ENCODE data around the gene SOWAHA. TPM values are rescaled to one million over a fixed set of nuclear protein-coding genes. Genes with fewer than 3 reads are reported as not detected.

SOWAHA gene
- polyA plus RNA-seq, 2 of the 4 experiments (the other 2 are of a cell fraction): 0.06 to 0.10 TPM

DNA sequence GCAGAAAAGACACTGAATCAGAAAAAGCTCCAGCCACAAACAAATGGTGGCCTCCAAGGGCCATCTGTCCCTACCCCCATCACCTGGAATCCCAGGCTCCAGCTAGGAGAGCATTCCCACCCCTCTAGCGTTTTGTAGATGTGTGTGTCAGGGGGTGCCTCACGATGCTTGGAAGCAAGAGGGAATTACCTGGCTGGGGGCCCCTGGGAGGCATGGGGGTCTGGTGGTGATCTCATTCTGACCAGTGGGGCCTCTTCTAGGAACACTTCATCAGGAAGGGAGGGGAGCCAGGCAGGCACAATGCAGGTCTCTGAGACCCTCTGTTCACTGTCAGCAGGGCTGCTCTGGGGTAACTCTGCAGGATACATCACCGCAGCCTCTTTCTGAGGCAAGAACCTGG is 11.3 kb downstream of the SOWAHA start:
- CTCF ChIA-PET: interaction anchor here (0.6 to 7.8 kb wide), 11 partner anchors 9 to 463 kb away, joined by 3 to 64 read pairs (median 6); partner anchors contain the start of genes CCNI2, GDF9 and UQCRQ
- Histone ChIP-seq H3K9me3 (no peaks in the 10 kb centered on the region), H3K4me3 (no peak overlapping the region), H3K27ac (no peak overlapping the region), H3K4me2 (no peak overlapping the region), H3K4me1 (peaks cover 4% of the 10 kb centered on the region; the same call in 1 of the 3 replicates)
- no peak for DNase-seq (ENCODE audit: low read depth in 1 of 2, low spot score in 1 of 2)
- WGBS (ENCODE audit: missing lambda C conversion rate): 89% methylated on average over 3 of the region's 3 CpGs
- no peak for TF ChIP-seq MYC (IDR thresholded peaks at IDR 0.05; ENCODE audit: borderline replicate concordance, low read length)
- TF ChIP-seq NFE2L2 (conservative IDR thresholded peaks at IDR 0.05; ENCODE audit: low read length): no peak
- TF ChIP-seq EHF (CRISPR knock-in tag; IDR thresholded peaks at IDR 0.05): no peak
- TF ChIP-seq, protein P1, sequence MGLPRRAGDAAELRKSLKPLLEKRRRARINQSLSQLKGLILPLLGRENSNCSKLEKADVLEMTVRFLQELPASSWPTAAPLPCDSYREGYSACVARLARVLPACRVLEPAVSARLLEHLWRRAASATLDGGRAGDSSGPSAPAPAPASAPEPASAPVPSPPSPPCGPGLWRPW (IDR thresholded peaks at IDR 0.05): no peak
- no peak for TF ChIP-seq TP53 (CRISPR knock-in tag; IDR thresholded peaks at IDR 0.05)
- TF ChIP-seq, protein P2, sequence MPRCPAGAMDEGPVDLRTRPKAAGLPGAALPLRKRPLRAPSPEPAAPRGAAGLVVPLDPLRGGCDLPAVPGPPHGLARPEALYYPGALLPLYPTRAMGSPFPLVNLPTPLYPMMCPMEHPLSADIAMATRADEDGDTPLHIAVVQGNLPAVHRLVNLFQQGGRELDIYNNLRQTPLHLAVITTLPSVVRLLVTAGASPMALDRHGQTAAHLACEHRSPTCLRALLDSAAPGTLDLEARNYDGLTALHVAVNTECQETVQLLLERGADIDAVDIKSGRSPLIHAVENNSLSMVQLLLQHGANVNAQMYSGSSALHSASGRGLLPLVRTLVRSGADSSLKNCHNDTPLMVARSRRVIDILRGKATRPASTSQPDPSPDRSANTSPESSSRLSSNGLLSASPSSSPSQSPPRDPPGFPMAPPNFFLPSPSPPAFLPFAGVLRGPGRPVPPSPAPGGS (IDR thresholded peaks at IDR 0.05): no peak
- no peak for TF ChIP-seq RARB (CRISPR knock-in tag; IDR thresholded peaks at IDR 0.05)
- TF ChIP-seq HOXB5 (CRISPR knock-in tag; IDR thresholded peaks at IDR 0.05): no peak
- TF ChIP-seq, protein P3, sequence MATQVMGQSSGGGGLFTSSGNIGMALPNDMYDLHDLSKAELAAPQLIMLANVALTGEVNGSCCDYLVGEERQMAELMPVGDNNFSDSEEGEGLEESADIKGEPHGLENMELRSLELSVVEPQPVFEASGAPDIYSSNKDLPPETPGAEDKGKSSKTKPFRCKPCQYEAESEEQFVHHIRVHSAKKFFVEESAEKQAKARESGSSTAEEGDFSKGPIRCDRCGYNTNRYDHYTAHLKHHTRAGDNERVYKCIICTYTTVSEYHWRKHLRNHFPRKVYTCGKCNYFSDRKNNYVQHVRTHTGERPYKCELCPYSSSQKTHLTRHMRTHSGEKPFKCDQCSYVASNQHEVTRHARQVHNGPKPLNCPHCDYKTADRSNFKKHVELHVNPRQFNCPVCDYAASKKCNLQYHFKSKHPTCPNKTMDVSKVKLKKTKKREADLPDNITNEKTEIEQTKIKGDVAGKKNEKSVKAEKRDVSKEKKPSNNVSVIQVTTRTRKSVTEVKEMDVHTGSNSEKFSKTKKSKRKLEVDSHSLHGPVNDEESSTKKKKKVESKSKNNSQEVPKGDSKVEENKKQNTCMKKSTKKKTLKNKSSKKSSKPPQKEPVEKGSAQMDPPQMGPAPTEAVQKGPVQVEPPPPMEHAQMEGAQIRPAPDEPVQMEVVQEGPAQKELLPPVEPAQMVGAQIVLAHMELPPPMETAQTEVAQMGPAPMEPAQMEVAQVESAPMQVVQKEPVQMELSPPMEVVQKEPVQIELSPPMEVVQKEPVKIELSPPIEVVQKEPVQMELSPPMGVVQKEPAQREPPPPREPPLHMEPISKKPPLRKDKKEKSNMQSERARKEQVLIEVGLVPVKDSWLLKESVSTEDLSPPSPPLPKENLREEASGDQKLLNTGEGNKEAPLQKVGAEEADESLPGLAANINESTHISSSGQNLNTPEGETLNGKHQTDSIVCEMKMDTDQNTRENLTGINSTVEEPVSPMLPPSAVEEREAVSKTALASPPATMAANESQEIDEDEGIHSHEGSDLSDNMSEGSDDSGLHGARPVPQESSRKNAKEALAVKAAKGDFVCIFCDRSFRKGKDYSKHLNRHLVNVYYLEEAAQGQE (IDR thresholded peaks at IDR 0.05): no peak
- TF ChIP-seq PHF8 (IDR thresholded peaks at IDR 0.05; ENCODE audit: borderline replicate concordance, low read depth): no peak
- TF ChIP-seq, protein P4, sequence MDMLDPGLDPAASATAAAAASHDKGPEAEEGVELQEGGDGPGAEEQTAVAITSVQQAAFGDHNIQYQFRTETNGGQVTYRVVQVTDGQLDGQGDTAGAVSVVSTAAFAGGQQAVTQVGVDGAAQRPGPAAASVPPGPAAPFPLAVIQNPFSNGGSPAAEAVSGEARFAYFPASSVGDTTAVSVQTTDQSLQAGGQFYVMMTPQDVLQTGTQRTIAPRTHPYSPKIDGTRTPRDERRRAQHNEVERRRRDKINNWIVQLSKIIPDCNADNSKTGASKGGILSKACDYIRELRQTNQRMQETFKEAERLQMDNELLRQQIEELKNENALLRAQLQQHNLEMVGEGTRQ (IDR thresholded peaks at IDR 0.05): no peak
- TF ChIP-seq, protein P5, sequence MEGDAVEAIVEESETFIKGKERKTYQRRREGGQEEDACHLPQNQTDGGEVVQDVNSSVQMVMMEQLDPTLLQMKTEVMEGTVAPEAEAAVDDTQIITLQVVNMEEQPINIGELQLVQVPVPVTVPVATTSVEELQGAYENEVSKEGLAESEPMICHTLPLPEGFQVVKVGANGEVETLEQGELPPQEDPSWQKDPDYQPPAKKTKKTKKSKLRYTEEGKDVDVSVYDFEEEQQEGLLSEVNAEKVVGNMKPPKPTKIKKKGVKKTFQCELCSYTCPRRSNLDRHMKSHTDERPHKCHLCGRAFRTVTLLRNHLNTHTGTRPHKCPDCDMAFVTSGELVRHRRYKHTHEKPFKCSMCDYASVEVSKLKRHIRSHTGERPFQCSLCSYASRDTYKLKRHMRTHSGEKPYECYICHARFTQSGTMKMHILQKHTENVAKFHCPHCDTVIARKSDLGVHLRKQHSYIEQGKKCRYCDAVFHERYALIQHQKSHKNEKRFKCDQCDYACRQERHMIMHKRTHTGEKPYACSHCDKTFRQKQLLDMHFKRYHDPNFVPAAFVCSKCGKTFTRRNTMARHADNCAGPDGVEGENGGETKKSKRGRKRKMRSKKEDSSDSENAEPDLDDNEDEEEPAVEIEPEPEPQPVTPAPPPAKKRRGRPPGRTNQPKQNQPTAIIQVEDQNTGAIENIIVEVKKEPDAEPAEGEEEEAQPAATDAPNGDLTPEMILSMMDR (IDR thresholded peaks at IDR 0.05): no peak
- TF ChIP-seq ZNF302 (CRISPR knock-in tag; IDR thresholded peaks at IDR 0.05): no peak
- TF ChIP-seq EHMT2 (IDR thresholded peaks at IDR 0.05; ENCODE audit: low read depth): no peak
- TF ChIP-seq, protein P6, sequence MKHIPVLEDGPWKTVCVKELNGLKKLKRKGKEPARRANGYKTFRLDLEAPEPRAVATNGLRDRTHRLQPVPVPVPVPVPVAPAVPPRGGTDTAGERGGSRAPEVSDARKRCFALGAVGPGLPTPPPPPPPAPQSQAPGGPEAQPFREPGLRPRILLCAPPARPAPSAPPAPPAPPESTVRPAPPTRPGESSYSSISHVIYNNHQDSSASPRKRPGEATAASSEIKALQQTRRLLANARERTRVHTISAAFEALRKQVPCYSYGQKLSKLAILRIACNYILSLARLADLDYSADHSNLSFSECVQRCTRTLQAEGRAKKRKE (CRISPR knock-in tag; IDR thresholded peaks at IDR 0.05; ENCODE audit: low read depth): no peak
- no peak for TF ChIP-seq FOXS1 (CRISPR knock-in tag; IDR thresholded peaks at IDR 0.05)
- TF ChIP-seq HDAC2 (IDR thresholded peaks at IDR 0.05): no peak
- no peak for TF ChIP-seq JUN (IDR thresholded peaks at IDR 0.05)
- no peak for TF ChIP-seq MAZ (IDR thresholded peaks at IDR 0.05; ENCODE audit: borderline replicate concordance, low read depth, low read length)
- no peak for FAIRE-seq
- ATAC-seq: no peak
- POLR2A ChIA-PET: no interaction called here
